GM12878 (cell line): ENCODE data around the gene NDC1. TPM values are rescaled to one million over a fixed set of nuclear protein-coding genes. Genes with fewer than 3 reads are reported as not detected.

Experiments used
- ATAC-seq: fragments of 200-7000 bp; cut with Tn5 transposase; 3 replicates; pipeline ENCODE4 v1.9.1; 2020; ENCODE audit warnings: mild to moderate bottlenecking, moderate library complexity
- BruUV-seq: library from RNA; stranded (reverse); fragments of 400-500 nt; replicated peaks from 2 replicates; lab custom pipeline; 2021; lab: Mats Ljungman, UMichigan
- CTCF ChIA-PET: fragments of 300-600 bp; sonication (Branson Sonifier 250); formaldehyde crosslinking; extraction: SDS; loops from one replicate; lab custom pipeline; 2021; ENCODE audit warnings: inconsistent platforms; lab: Yijun Ruan, JAX
- POLR2A ChIA-PET: fragments of 350-600 bp; formaldehyde crosslinking; extraction: SDS; loops from one replicate; lab custom pipeline; 2021; ENCODE audit warnings: inconsistent platforms; lab: Charles Lee
- RAD21 ChIA-PET: fragments of 300-600 bp; sonication (Branson Sonifier 250); formaldehyde crosslinking; loops from one replicate; lab custom pipeline; 2023; ENCODE audit warnings: antibody characterized with exemption; ENCODE audit not compliant: unreplicated experiment; lab: Charles Lee
- SMC1A ChIA-PET: fragments of 300-600 bp; sonication (Branson Sonifier 250); formaldehyde crosslinking; loops from one replicate; lab custom pipeline; 2023; ENCODE audit not compliant: unreplicated experiment, uncharacterized antibody; lab: Charles Lee
- DNase-seq: peaks from one replicate; pipeline ENCODE4 v3.0.0-alpha.2; 2011; ENCODE audit warnings: low read depth, low spot score
- FAIRE-seq: peaks from 3 replicates; lab custom pipeline; 2011; peaks lifted over from hg19 to GRCh38; lab: Jason Lieb, UNC
- H2AFZ ChIP-seq: 2 replicates; pipeline ENCODE4 v1.6.0; 2011; ENCODE audit warnings: low read depth, low read length, control low read depth; ENCODE audit not compliant: control insufficient read depth
- H3K27ac ChIP-seq: 2 replicates; pipeline ENCODE4 v1.5.1; 2011; ENCODE audit warnings: control low read depth; ENCODE audit not compliant: control insufficient read depth, insufficient read depth
- H3K27me3 ChIP-seq, 2 experiments: replicated peaks in 1 of 2; 2 replicates each; pipeline versions ENCODE4 v1.6.0 to v1.6.1; 2011; ENCODE audit warnings: low read length in 1 of 2; ENCODE audit not compliant: control insufficient read depth in 2 of 2, insufficient read depth in 2 of 2
- H3K36me3 ChIP-seq, 2 experiments: 2 replicates each; pipeline ENCODE4 v1.5.1; 2011; ENCODE audit warnings: low read length in 1 of 2; ENCODE audit not compliant: control insufficient read depth in 2 of 2, insufficient read depth in 2 of 2
- H3K4me1 ChIP-seq: 2 replicates; pipeline ENCODE4 v1.6.1; 2011; ENCODE audit warnings: mild to moderate bottlenecking, low read length, moderate library complexity, mixed read lengths; ENCODE audit not compliant: control insufficient read depth, insufficient read depth
- H3K4me2 ChIP-seq: 2 replicates; pipeline ENCODE4 v1.6.0; 2011; ENCODE audit warnings: control low read depth; ENCODE audit not compliant: control insufficient read depth, insufficient read depth
- H3K4me3 ChIP-seq: fragments of 200-600 bp; sonication (generic); 2 replicates; pipeline ENCODE4 v1.5.1; 2016
- H3K79me2 ChIP-seq: 2 replicates; pipeline ENCODE4 v1.6.0; 2011; ENCODE audit warnings: low read length; ENCODE audit not compliant: control insufficient read depth, insufficient read depth
- H3K9ac ChIP-seq: 2 replicates; pipeline ENCODE4 v1.8.0; 2011; ENCODE audit warnings: low read length, control low read depth, mixed read lengths; ENCODE audit not compliant: control insufficient read depth, insufficient read depth
- H3K9me3 ChIP-seq: replicated peaks from 3 replicates; pipeline ENCODE4 v1.5.1; 2011; ENCODE audit warnings: mild to moderate bottlenecking, low read length; ENCODE audit not compliant: control insufficient read depth, insufficient read depth
- H4K20me1 ChIP-seq: 2 replicates; pipeline ENCODE4 v1.6.0; 2011; ENCODE audit not compliant: control insufficient read depth, insufficient read depth
- E2F8 ChIP-seq: fragments of 450-650 bp; IDR thresholded peaks from 2 replicates; pipeline ENCODE4 v1.6.1; 2018; ENCODE audit warnings: mild to moderate bottlenecking, low read depth, moderate library complexity; ENCODE audit not compliant: partially characterized antibody
- FOXM1 ChIP-seq: IDR thresholded peaks from 2 replicates; pipeline ENCODE4 v1.6.1; 2012; ENCODE audit warnings: low read depth, mild to moderate bottlenecking, inconsistent platforms, low read length, moderate library complexity
- POLR2A ChIP-seq: IDR thresholded peaks from 2 replicates; pipeline ENCODE4 v1.6.1; 2011; ENCODE audit warnings: low read depth, mild to moderate bottlenecking, low read length
- POU2F2 ChIP-seq: IDR thresholded peaks from 3 replicates; pipeline ENCODE4 v1.6.1; 2011; ENCODE audit warnings: low read depth, mild to moderate bottlenecking, low read length, borderline replicate concordance
- SMARCA5 ChIP-seq: fragments of 450-650 bp; IDR thresholded peaks from 2 replicates; pipeline ENCODE4 v1.6.1; 2017; ENCODE audit warnings: mild to moderate bottlenecking
- SUZ12 ChIP-seq: fragments of 200-600 bp; sonication (generic); IDR thresholded peaks from one replicate; pipeline ENCODE4 v1.6.1; 2018; ENCODE audit warnings: antibody characterized with exemption, mild to moderate bottlenecking; ENCODE audit not compliant: unreplicated experiment
- ZBED1 ChIP-seq: IDR thresholded peaks from 2 replicates; pipeline ENCODE4 v1.6.1; 2016; ENCODE audit warnings: borderline replicate concordance
- ZZZ3 ChIP-seq: IDR thresholded peaks from 2 replicates; pipeline ENCODE4 v1.6.1; 2011; ENCODE audit warnings: low read depth; ENCODE audit not compliant: control insufficient read depth, insufficient read length
- WGBS: methylation state at CpG from one replicate; pipeline ENCODE4 v1.1.6; 2016; ENCODE audit warnings: low lambda C conversion rate; ENCODE audit not compliant: insufficient replicate concordance, insufficient coverage; ENCODE audit errors: missing lambda C conversion rate; 5-methylcytosine and 5-hydroxymethylcytosine counted together
- in situ Hi-C: fragments of 300-500 bp; cut with MboI; formaldehyde crosslinking; loops from 9 replicates; pipeline ENCODE4 v1.14.3; 2018; ENCODE audit warnings: mixed read lengths
- intact Hi-C: fragments of 100-400 bp; cut with micrococcal nuclease; formaldehyde crosslinking; loops from one replicate; pipeline ENCODE4 v1.14.2; 2022; ENCODE audit not compliant: unreplicated experiment
- polyA plus RNA-seq, 11 experiments: library from polyadenylated mRNA; depleted of rRNA in 4 of 11; unstranded in 6 of 11; stranded (reverse) in 5 of 11; fragments of >200 nt; fragmentation: Nextera tagmentation in 4 of 11; fragmentation: Illumina TruSeq in 1 of 11; extraction: Ambion mirVana in 4 of 11; extraction: Trizol in 1 of 11; gene quantifications; 1 replicate in 1 of 11; 2 replicates in 10 of 11; pipeline versions ENCODE4 v1.2.1 to v1.2.3, GENCODE V29; 2011 to 2016; ENCODE audit warnings: inconsistent platforms in 2 of 11, missing spikeins in 2 of 11, low read depth in 1 of 11
- total RNA-seq, 4 experiments: library from RNA; depleted of rRNA in 3 of 4; stranded (reverse); fragments of >200 nt in 3 of 4; fragmentation: Illumina TruSeq in 1 of 4; extraction: Trizol in 1 of 4; gene quantifications; 2 replicates each; pipeline versions ENCODE4 v1.2.1 to v1.2.3, GENCODE V29; 2013 to 2021

NDC1 gene
- total and polyA plus RNA-seq, 10 of the 15 experiments (the other 5 are each of a cell fraction or from before 2014, with no cell fraction given), result 20.2 to 77.6 (median 47.1) TPM

GRCh38 chr1:53825306-53825705 lies 12.8 kb downstream of the NDC1 start:
- in situ Hi-C loops (no loop called here), intact Hi-C loops (no loop called here)
- Histone ChIP-seq H3K4me3 (no peak overlapping the region), H3K9ac (no peak overlapping the region), H3K27me3 (no peaks in the 10 kb centered on the region), H2AFZ (no peak overlapping the region), H3K4me2 (no peak overlapping the region), H4K20me1 (no peaks in the 10 kb centered on the region), H3K27ac (no peak overlapping the region), H3K9me3 (no peaks in the 10 kb centered on the region), H3K79me2 (no peaks in the 10 kb centered on the region), H3K4me1 (no peaks in the 10 kb centered on the region), H3K36me3 (peaks cover 5 to 13% of the 10 kb centered on the region in 2 experiments)
- TF ChIP-seq ZBED1 (no peak), SUZ12 (no peak), ZZZ3 (no peak), SMARCA5 (no peak), E2F8 (no peak), POU2F2 (no peak), FOXM1 (no peak), POLR2A (no peak)
- ChIA-PET POLR2A (interaction anchor here (0.5 to 1.8 kb wide), 2 partner anchors 9 to 390 kb away, joined by 4 to 11 read pairs; no protein-coding TSS in a partner anchor), RAD21 (no interaction called here), CTCF (interaction anchor here (0.7 kb wide), 1 partner anchor 60 kb away, joined by 3 read pairs; no protein-coding TSS in a partner anchor), SMC1A (interaction anchor here (1.2 kb wide), 2 partner anchors 36 to 43 kb away, joined by 3 read pairs; no protein-coding TSS in a partner anchor)
- no TSS peak for BruUV-seq
- no peak for FAIRE-seq
- WGBS, result 80% methylated on average over 6 of the region's 6 CpGs
- no peak for ATAC-seq
- no peak for DNase-seq
